Loucy (cell line): Measurements from ENCODE around the gene HRH1.

Source experiments
- EZH2phosphoT487 ChIP-seq: fragments of 200-600 bp; IDR thresholded peaks from 2 replicates; pipeline ENCODE4 v1.6.1; 2018; ENCODE audit warnings: antibody characterized with exemption, mild to moderate bottlenecking, moderate library complexity, borderline replicate concordance
- TF ChIP-seq, protein P1 (sequence below): fragments of 200-600 bp; sonication (generic); conservative IDR thresholded peaks from 2 replicates; pipeline ENCODE4 v1.5.1; 2014; ENCODE audit warnings: mild to moderate bottlenecking, antibody characterized with exemption, low read length

DNA sequence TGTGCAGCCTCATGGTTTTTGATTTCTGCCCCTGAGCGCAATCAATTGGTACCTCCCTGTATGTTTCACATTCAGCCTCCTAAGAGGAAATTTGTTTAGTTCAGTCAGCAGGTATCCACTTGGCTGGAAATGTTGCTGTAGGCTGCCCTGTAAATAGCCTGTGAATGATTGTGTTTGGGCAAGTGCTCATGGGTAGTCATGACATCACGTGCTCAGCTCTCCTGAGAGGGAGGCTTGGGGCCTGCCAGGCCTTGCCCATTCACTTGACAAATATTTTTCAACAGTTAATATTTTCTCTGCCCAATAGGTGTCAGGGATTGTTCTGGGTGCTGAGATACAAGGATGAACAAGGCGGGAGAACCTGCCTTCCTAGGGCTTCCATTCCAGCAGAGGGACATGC, 13.3 kb downstream of the HRH1 start:
- TF ChIP-seq, protein P1, sequence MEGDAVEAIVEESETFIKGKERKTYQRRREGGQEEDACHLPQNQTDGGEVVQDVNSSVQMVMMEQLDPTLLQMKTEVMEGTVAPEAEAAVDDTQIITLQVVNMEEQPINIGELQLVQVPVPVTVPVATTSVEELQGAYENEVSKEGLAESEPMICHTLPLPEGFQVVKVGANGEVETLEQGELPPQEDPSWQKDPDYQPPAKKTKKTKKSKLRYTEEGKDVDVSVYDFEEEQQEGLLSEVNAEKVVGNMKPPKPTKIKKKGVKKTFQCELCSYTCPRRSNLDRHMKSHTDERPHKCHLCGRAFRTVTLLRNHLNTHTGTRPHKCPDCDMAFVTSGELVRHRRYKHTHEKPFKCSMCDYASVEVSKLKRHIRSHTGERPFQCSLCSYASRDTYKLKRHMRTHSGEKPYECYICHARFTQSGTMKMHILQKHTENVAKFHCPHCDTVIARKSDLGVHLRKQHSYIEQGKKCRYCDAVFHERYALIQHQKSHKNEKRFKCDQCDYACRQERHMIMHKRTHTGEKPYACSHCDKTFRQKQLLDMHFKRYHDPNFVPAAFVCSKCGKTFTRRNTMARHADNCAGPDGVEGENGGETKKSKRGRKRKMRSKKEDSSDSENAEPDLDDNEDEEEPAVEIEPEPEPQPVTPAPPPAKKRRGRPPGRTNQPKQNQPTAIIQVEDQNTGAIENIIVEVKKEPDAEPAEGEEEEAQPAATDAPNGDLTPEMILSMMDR = no peak
- TF ChIP-seq EZH2phosphoT487 = no peak
